KBM-7 (cell line): Measurements from ENCODE around the gene TIGD7.
"Not testable (repeated sequence)": the region's sequence is repeated elsewhere in the genome, so short reads cannot be mapped to it uniquely, and the experiment has no call there.

Source experiments
- DNase-seq: peaks from one replicate; pipeline ENCODE4 v3.0.0-alpha.2; 2015
- in situ Hi-C: fragments of 300-500 bp; cut with MboI; formaldehyde crosslinking; loops from 2 replicates; pipeline ENCODE4 v1.14.3; 2020; ENCODE audit warnings: low sequenced_read_pairs, low pct_unique_long_range_greater_than_20kb, mixed read lengths

Gene TIGD7

DNA sequence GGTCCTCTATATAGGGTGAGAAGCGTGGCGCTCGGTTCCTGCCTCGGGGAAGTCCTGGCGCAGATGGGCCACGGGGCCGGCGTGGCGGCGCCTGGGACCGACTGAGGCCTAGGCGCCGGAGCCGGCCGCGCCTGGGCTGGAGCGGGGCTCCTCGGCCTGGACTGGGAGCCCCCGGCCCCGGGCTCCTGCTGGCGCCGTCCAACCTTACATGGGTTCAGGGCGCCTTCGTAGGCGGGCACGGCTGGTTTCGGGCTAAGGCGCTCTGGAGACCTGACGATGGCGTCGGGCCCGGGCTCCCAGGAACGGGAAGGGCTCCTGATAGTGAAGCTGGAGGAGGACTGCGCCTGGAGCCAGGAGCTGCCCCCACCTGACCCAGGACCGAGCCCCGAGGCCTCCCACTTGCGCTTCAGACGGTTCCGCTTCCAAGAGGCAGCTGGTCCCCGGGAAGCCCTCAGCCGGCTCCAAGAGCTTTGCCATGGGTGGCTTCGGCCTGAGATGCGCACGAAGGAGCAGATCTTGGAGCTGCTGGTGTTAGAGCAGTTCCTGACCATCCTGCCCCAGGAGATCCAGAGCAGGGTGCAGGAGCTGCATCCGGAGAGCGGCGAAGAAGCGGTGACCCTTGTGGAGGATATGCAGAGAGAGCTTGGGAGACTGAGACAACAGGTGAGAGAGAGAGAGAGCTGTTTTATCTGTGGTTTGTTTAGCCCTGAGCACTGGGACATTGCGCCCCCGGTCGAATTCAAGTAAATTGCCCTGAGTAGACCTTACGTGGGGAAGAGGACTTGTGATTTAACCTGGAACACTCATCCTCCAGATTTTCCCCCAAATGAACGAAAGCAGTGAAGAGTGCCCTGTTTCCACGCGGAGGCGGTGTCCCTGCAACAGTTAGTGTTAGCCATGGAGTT is 21.4 kb downstream of the TIGD7 start:
- no peak for DNase-seq
- in situ Hi-C loops = no loop called here

DNA sequence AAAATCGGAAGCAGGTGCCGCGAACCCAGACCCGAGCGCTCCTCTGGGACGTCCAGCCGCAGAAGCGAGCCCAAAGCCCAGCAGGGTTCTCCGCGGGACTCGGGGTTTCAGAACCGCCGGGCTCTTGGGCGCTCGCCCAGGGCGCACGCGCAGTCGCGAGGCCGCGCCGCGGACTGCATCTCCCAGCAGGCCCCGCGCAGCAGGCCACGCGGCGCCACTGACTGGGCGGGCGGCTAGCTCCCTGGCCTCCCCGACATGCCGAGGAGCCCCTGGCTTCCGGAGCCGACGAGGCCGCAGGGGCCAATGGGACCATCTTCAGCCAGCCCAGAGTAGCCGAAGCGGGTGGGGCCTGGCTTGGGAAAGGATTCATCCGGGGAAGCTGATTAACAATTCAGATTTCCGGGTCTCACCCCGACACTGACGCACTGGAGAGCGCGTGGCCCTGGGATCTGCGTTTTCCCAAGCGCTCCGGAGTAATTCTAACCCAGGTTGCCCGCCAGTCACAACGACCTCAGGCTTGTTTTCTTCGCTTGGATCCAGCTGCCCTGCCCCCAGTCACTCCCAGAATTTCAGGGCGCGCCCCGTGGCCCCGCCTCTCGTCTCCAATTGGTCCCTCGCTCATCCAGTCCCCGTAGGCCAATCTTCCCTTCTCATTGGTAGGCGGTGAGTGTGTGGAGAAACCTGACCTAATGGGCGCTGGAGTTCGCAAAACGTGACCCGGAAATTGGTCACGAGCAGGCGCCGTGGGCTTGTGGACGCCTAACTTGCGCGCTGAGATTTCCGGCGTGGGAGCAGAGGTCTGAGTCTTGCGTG is 22.3 kb downstream of the TIGD7 start, which contains the start of gene ZNF263:
Gene ZNF263, plus strand, starts transcription at position 762 of the 813 bp plus-strand sequence. CDS start 328 bp downstream, outside the sequence.
- DNase-seq = peak; percentile 92
- in situ Hi-C loops = no loop called here

- no peak for DNase-seq
These were observed 23.0 kb downstream of the TIGD7 start for GRCh38 chr16:3282103-3282729.

DNA sequence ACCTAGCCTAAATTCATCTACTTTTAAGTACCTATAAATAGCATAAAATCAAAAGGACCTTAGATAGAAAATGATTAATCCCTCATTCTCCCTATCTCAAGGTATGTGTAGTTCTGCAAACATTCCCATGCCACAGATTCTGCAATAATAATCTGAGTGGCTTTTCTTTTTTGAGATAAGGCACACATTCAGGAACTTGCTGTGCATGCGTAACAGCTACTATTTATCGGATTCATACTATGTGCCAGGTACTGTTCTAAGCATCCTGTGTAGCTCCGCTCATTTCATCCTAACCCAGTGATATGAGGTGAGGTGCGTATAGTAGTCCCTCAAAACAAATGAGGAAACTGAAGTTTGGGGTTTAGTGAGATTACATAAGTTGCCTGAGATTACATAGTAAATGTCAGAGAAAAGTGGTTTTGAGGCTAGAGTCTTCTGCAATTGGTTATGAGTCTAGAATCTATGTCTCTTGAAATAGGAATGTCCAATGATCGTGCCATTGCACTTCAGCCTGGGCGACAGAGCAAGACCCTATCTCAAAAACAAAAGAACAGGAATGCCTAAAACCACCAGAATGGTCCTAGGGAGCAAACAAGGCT is 23.9 kb downstream of the TIGD7 start:
- in situ Hi-C loops = no loop called here
- DNase-seq = no peak

More at GRCh38 chr16:3282103-3282729, 23.0 kb downstream of the TIGD7 start:
- in situ Hi-C loops = no loop called here

- in situ Hi-C loops = no loop called here
- DNase-seq = no peak
These were observed 28.6 kb downstream of the TIGD7 start for GRCh38 chr16:3276679-3277078.

DNA sequence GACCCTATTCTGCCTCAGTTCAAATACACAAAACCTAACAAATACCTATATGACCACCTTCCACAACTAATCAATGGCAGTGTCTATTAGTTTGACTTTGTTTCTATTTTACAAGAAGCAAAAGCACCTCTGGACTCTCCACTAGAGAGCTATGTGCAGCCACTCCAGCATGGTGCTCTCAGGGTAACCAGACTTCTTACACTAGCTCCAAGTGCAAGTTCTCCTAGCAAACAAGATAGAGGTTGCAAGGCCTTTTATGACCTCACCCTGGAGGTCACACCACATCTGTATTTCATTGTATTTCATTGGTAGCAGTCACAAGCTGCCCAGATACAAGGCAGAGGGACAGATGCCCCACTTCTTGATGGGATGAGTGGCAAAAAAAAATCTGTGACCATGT is 30.3 kb downstream of the TIGD7 start:
- no peak for DNase-seq
- in situ Hi-C loops = no loop called here

DNA sequence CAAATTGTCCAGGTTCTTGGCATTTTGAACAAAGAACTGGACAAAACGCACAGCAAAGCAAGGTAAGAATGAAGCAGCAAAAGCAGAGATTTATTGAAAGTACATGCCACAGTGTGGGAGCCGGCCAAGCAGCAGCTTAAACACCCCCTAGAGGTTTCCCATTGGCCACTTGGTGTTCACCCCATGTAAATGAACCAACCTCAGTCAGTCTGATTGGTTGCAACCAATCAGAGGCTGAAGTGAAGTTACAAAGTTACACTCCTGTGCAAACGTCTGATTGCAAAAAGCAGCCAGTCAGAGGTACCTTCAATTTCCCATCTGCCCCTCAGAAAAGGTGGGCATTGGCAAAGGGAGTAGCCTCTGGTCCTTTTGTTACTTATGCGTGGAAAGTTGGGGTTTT is 30.7 kb downstream of the TIGD7 start:
- in situ Hi-C loops = no loop called here
- DNase-seq = no peak

- DNase-seq, in situ Hi-C loops: not testable (repeated sequence)
These were observed 33.9 kb downstream of the TIGD7 start for GRCh38 chr16:3271281-3271680.

DNA sequence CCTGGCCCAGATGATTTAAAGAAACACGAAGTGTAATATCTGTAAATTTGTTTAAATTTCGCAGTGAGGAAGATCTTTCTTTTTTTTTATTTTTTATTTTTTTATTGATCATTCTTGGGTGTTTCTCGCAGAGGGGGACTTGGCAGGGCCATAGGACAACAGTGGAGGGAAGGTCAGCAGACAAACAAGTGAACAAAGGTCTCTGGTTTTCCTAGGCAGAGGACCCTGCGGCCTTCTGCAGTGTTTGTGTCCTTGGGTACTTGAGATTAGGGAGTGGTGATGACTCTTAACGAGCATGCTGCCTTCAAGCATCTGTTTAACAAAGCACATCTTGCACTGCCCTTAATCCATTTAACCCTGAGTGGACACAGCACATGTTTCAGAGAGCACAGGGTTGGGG is 34.5 kb downstream of the TIGD7 start:
- in situ Hi-C loops, DNase-seq: not testable (repeated sequence)

- in situ Hi-C loops = no loop called here
- no peak for DNase-seq
These were observed 36.9 kb downstream of the TIGD7 start for GRCh38 chr16:3268294-3268693.

DNA sequence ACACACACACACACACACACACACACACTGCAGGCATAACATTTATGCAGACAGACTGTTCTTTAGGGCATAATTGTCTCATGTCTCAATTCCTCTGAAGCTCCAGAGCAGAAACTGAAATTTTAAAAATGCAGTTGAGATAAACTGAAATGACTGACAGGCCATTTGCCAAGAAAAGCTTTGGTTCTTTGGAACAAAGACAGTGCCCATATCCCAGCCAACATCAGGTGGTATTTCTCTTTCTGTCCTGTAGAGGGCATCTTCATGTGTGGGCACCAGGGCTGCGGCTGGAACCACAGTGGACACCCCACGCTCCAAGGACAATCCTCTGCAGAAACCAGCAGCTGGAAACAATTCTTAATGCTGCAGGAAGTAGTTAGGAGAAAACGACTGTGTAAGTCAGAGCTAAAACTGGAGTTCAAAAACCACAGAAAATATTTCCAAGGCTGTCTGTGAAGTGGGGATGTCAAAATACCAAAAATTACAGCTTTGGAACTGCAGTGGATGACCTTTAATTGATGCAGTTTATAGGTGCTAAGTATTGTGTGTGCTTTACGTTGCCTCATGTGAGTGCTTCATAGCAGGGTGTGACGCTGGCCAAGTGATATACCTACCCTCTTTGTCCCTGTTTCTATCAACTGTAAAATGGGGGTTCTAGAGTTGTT is 38.2 kb downstream of the TIGD7 start:
- DNase-seq = peak; percentile 37
- in situ Hi-C loops = no loop called here

DNA sequence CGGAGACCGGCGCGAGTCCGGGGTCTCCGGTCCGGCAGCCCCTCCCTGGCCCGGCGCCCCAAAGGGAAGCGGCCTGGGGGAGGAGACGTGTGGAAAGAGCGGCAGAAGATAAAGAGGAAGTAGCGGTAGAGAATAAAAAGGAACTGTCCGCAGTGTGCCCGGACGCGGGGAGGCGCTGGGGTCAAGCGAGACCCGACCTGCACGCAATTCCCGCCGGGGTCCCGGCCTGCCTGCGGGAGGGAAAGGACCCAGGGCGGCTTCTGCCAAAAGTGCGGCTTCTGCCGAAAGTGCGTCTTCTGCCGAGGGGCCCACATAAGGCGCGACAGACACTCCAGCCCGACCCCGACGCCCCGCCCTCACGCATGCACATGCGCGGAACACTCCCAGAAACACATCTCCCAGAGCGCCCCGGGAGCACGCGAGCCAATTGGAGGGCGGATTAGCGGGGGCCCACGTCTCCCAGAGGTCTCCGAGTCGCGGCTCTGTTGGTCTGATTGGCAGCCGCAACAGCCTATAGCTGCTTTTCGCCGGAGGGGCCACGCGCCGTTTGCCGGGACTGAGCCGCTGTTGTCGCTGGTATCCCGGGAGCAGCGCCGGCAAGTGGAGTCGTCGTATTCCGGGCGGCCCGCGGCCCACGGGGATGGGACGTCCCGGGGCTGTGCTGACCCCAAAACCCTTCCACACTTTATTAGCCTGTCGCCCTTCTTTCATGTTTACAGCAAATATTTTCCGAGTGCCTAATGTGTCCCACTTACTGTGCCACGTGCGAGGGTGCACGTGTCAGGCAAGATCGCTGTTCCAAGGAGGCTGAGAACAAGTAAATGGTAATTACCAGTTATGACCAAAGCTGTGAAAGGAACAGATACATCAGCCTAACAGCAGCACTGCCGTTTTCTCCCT is 40.8 kb downstream of the TIGD7 start:
- in situ Hi-C loops = no loop called here
- peak; percentile 99 for DNase-seq

GRCh38 chr16:3262517-3262916 is 42.7 kb downstream of the TIGD7 start:
- no peak for DNase-seq
- in situ Hi-C loops = no loop called here

DNA sequence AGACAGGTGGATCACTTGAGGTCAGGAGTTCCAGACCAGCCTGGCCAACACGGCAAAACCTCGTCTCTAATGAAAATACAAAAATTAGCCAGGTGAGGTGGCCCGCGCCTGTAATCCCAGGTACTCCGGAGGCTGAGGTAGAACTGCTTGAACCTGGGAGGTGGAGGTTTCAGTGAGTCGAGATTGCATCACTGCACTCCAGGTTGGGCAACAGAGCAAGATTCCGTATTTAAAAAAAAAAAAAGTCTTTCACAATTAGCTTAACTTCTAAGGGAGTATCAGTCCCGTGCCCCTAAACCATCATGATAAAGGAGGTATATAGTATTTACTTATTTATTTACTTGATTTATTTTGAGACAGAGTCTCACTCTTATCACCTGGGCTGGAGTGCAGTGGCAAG is 45.4 kb downstream of the TIGD7 start:
- DNase-seq = no peak
- in situ Hi-C loops = no loop called here

GRCh38 chr16:3256866-3257465 is 48.3 kb downstream of the TIGD7 start:
- in situ Hi-C loops = no loop called here
- no peak for DNase-seq

- no peak for DNase-seq
- in situ Hi-C loops = no loop called here
These were observed 48.9 kb downstream of the TIGD7 start, which contains the start of gene MEFV for GRCh38 chr16:3256146-3256865. MEFV (minus strand) TSS chr16:3256633; CDS start chr16:3256587, 46 bp downstream.

DNA sequence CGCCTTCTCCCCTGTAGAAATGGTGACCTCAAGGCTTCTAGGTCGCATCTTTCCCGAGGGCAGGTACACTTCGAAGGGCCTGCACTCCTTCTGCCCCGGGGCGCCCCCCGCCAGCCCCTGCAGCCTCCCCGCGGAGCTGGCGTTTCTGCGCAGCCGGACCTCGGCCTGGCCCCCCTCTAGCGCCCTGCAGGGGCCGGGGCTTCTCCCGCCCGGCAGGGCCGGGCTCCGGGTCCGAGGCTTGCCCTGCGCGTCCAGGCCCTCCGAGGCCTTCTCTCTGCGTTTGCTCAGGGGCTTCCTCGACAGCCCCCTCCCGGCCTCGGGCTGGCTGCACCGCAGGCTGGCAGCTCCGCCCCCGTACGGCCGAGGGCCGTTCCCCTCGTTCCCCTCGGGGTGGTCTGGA is 50.9 kb downstream of the TIGD7 start:
- DNase-seq = no peak
- in situ Hi-C loops = no loop called here
